Measurements from ENCODE around the gene TBATA. TPM values are rescaled to one million over a fixed set of nuclear protein-coding genes. Genes with fewer than 3 reads are reported as not detected.

The TBATA gene
- total RNA-seq, 1 donor from 2014 or later, result not detected

DNA sequence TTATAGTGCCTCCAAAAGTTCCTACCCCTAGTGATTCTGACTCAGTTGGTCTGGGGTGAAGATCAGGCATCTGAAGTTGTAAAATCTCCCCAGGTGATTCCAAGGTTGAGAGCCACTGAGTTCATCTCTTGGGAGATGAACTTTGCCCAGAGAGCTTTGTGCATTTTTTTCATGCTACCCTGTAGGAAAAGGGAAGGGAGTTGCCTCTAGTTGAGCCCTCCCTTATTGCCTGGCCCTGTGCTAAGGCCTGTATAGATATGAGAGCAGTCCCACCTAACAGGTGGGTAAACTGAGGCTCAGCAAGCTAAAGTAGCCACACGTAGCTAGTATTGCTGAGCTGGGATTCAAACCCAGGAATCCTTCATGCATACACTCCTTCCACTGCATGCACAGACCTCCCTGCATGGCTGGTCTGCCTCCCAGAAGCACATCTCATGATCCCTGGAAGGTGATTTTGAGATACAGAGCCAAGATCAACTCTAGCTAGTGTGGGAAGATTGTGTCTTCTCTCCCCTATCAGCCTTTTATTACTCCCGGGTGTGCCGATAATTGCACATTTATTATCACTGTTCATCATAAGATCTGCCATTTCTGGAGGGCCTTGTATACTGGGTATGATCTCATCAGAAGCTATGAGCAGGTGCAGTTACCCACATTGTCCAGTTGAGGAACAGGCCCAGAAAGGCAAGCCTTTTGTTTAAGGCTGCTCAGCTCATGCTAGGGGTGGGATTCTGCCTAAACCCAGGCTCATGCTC lies 47.0 kb downstream of the TBATA start:
- H3K27me3 Mint-ChIP-seq (ENCODE audit: unreplicated experiment), result no peaks in the 10 kb centered on the region
- H3K4me1 Mint-ChIP-seq (ENCODE audit: unreplicated experiment), result peaks cover 5% of the 10 kb centered on the region
- TF ChIP-seq, protein P1, sequence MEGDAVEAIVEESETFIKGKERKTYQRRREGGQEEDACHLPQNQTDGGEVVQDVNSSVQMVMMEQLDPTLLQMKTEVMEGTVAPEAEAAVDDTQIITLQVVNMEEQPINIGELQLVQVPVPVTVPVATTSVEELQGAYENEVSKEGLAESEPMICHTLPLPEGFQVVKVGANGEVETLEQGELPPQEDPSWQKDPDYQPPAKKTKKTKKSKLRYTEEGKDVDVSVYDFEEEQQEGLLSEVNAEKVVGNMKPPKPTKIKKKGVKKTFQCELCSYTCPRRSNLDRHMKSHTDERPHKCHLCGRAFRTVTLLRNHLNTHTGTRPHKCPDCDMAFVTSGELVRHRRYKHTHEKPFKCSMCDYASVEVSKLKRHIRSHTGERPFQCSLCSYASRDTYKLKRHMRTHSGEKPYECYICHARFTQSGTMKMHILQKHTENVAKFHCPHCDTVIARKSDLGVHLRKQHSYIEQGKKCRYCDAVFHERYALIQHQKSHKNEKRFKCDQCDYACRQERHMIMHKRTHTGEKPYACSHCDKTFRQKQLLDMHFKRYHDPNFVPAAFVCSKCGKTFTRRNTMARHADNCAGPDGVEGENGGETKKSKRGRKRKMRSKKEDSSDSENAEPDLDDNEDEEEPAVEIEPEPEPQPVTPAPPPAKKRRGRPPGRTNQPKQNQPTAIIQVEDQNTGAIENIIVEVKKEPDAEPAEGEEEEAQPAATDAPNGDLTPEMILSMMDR (IDR thresholded peaks at IDR 0.05), result no peak
- no peaks in the 10 kb centered on the region for H3K9me3 Mint-ChIP-seq (ENCODE audit: unreplicated experiment)
- no peak overlapping the region for H3K4me3 Mint-ChIP-seq (ENCODE audit: unreplicated experiment)
- no peaks in the 10 kb centered on the region for H3K36me3 Mint-ChIP-seq (ENCODE audit: unreplicated experiment)
- H3K27ac Mint-ChIP-seq (ENCODE audit: unreplicated experiment), result no peak overlapping the region
- no peak for DNase-seq (ENCODE audit: extremely low spot score, unreplicated experiment)

DNA sequence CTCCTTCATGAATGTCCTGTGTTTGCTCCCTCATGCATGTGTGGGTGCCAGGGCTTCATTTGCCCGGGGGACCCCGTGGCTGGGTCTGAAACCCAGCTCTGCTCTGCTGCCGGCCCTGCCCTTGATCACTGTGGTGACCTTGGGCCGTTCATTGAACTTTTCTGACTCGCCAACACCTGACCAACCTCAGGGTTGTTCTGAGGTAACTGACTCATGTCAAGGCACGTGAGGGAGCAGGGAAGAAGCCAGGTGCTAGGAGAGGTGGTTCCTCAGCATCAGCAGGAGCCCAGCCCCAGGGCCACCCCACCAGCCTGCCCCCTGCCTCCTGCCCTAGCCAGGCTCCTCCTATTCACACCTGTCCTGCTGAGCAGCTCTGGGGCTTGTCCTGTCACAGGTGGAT lies 47.9 kb downstream of the TBATA start:
- Mint-ChIP-seq H3K4me1 (ENCODE audit: unreplicated experiment) (no peaks in the 10 kb centered on the region), H3K4me3 (ENCODE audit: unreplicated experiment) (no peak overlapping the region), H3K27me3 (ENCODE audit: unreplicated experiment) (no peaks in the 10 kb centered on the region), H3K9me3 (ENCODE audit: unreplicated experiment) (no peaks in the 10 kb centered on the region), H3K27ac (ENCODE audit: unreplicated experiment) (no peak overlapping the region), H3K36me3 (ENCODE audit: unreplicated experiment) (peaks cover under 1% of the 10 kb centered on the region)
- no peak for DNase-seq (ENCODE audit: extremely low spot score, unreplicated experiment)
- TF ChIP-seq, protein P1 (IDR thresholded peaks at IDR 0.05), result no peak

DNA sequence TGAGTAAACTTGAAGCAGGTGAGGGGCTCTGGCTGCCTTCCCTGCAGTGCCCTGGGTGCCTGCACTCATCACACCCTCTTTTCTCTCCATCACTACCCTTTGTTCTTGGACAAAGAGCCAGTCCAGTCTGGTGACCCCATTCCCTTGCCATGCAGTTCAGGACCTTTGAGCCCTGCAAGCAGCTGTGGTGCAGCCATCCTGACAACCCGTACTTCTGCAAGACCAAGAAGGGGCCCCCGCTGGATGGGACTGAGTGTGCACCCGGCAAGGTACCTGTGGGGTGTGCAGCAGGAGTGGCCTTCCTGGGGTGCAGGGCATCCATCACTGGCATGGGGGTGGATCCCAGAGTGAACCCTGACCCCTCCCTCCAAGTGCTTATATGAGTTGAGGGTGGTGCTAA lies 48.7 kb downstream of the TBATA start:
- no peaks in the 10 kb centered on the region for H3K4me1 Mint-ChIP-seq (ENCODE audit: unreplicated experiment)
- TF ChIP-seq, protein P1 (IDR thresholded peaks at IDR 0.05), result no peak
- H3K27ac Mint-ChIP-seq (ENCODE audit: unreplicated experiment), result no peak overlapping the region
- H3K27me3 Mint-ChIP-seq (ENCODE audit: unreplicated experiment), result no peaks in the 10 kb centered on the region
- no peak for DNase-seq (ENCODE audit: extremely low spot score, unreplicated experiment)
- no peaks in the 10 kb centered on the region for H3K9me3 Mint-ChIP-seq (ENCODE audit: unreplicated experiment)
- H3K4me3 Mint-ChIP-seq (ENCODE audit: unreplicated experiment), result no peak overlapping the region
- peaks cover 2% of the 10 kb centered on the region for H3K36me3 Mint-ChIP-seq (ENCODE audit: unreplicated experiment)

DNA sequence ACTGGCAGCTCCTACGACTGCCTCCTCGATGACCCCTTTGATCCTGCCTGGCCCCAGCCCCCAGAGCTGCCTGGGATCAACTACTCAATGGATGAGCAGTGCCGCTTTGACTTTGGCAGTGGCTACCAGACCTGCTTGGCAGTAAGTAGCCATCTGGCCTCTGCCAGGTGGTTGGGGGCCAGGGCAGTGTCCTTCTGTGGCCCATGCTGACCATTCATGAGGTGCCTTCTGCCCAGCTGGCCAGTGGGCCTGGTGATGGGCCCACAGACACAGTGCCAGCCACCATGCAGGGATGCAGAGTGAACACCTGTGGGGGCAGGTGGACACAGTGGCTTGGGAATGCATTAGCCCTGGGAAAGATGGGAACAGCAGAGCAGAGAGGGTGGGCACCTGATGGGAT lies 50.0 kb downstream of the TBATA start:
- no peak overlapping the region for H3K4me3 Mint-ChIP-seq (ENCODE audit: unreplicated experiment)
- DNase-seq (ENCODE audit: extremely low spot score, unreplicated experiment), result no peak
- no peak overlapping the region for H3K27ac Mint-ChIP-seq (ENCODE audit: unreplicated experiment)

DNA sequence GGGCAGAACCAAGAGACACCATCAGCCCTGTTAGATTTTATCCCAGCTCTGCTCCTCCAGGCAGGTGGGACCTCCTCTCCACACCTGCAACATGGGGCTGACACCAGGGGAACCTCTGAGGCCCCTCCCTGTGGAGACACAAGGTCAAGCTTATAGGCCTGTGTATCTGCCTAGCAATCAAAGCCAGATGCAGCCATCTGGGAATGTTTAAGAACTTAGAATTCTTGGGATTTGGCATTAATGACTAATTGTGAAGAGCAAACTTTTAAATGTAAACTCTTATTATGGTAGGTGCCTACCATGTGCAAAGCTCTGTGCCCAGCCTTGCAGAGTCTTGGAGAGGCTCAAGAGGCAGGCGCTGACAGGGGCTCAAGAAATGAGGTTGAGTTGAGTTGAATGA lies 52.1 kb downstream of the TBATA start:
- Mint-ChIP-seq H3K27ac (ENCODE audit: unreplicated experiment) (no peak overlapping the region), H3K9me3 (ENCODE audit: unreplicated experiment) (no peaks in the 10 kb centered on the region), H3K27me3 (ENCODE audit: unreplicated experiment) (no peaks in the 10 kb centered on the region), H3K36me3 (ENCODE audit: unreplicated experiment) (peaks cover 2% of the 10 kb centered on the region), H3K4me3 (ENCODE audit: unreplicated experiment) (no peak overlapping the region), H3K4me1 (ENCODE audit: unreplicated experiment) (no peaks in the 10 kb centered on the region)
- TF ChIP-seq, protein P1 (IDR thresholded peaks at IDR 0.05), result no peak
- DNase-seq (ENCODE audit: extremely low spot score, unreplicated experiment), result no peak

More for the DNA sequence above, 50.0 kb downstream of the TBATA start:
- Mint-ChIP-seq H3K27me3 (ENCODE audit: unreplicated experiment) (no peaks in the 10 kb centered on the region), H3K36me3 (ENCODE audit: unreplicated experiment) (peaks cover 2% of the 10 kb centered on the region), H3K9me3 (ENCODE audit: unreplicated experiment) (no peaks in the 10 kb centered on the region), H3K4me1 (ENCODE audit: unreplicated experiment) (no peaks in the 10 kb centered on the region)
- TF ChIP-seq, protein P1 (IDR thresholded peaks at IDR 0.05), result no peak

Data from osteocyte (in vitro differentiated cells).